A673 (cell line): ENCODE measurements around the gene KIRREL3. TPM values are rescaled to one million over a fixed set of nuclear protein-coding genes. Genes with fewer than 3 reads are reported as not detected.

Experiments
- BruUV-seq: library from RNA; stranded (reverse); fragments of 400-500 nt; replicated peaks from 2 replicates; lab custom pipeline; 2021; lab: Mats Ljungman, UMichigan
- CTCF ChIA-PET: fragments of 300-600 bp; sonication (Branson Sonifier 250); formaldehyde crosslinking; loops from one replicate; lab custom pipeline; 2022; ENCODE audit warnings: antibody characterized with exemption; lab: Charles Lee
- POLR2A ChIA-PET: fragments of 300-600 bp; sonication (Branson Sonifier 250); formaldehyde crosslinking; loops from one replicate; lab custom pipeline; 2022; ENCODE audit warnings: antibody characterized with exemption; ENCODE audit not compliant: low non-redundant PET; lab: Charles Lee
- DNase-seq: peaks from one replicate; pipeline ENCODE4 v3.0.0-alpha.2; 2015; ENCODE audit warnings: low spot score
- H3K27ac ChIP-seq: fragments of 200-600 bp; sonication (generic); 2 replicates; pipeline ENCODE4 v1.5.1; 2016; ENCODE audit warnings: mixed run types, low read depth, mild to moderate bottlenecking, mixed read lengths, antibody characterized with exemption, low read length; ENCODE audit not compliant: poor library complexity, severe bottlenecking
- H3K27me3 ChIP-seq: fragments of 200-600 bp; sonication (generic); replicated peaks from 2 replicates; pipeline ENCODE4 v1.6.1; 2017; ENCODE audit warnings: mixed run types, low read depth, mild to moderate bottlenecking, mixed read lengths, antibody characterized with exemption, low read length; ENCODE audit not compliant: insufficient read depth, poor library complexity
- H3K36me3 ChIP-seq: fragments of 200-600 bp; sonication (generic); 2 replicates; pipeline ENCODE4 v1.6.1; 2016; ENCODE audit warnings: mixed run types, mild to moderate bottlenecking, mixed read lengths, antibody characterized with exemption, low read length; ENCODE audit not compliant: insufficient read depth, poor library complexity, severe bottlenecking
- H3K4me1 ChIP-seq: fragments of 200-600 bp; sonication (generic); 2 replicates; pipeline ENCODE4 v1.6.1; 2017; ENCODE audit warnings: mixed run types, mild to moderate bottlenecking, mixed read lengths, antibody characterized with exemption, low read length; ENCODE audit not compliant: insufficient read depth, poor library complexity, severe bottlenecking
- H3K4me3 ChIP-seq: fragments of 200-600 bp; sonication (generic); 2 replicates; pipeline ENCODE4 v1.5.1; 2016; ENCODE audit warnings: low read depth, mixed run types, mild to moderate bottlenecking, mixed read lengths, low read length; ENCODE audit not compliant: poor library complexity, severe bottlenecking
- H3K9me3 ChIP-seq: fragments of 200-600 bp; sonication (generic); 2 replicates; pipeline ENCODE4 v1.6.1; 2016; ENCODE audit warnings: mixed run types, low read depth, mild to moderate bottlenecking, mixed read lengths, antibody characterized with exemption, low read length; ENCODE audit not compliant: poor library complexity, severe bottlenecking
- EZH2 ChIP-seq: fragments of 200-600 bp; sonication (generic); IDR thresholded peaks from 2 replicates; pipeline ENCODE4 v1.6.1; 2017; ENCODE audit warnings: borderline replicate concordance, low read depth, mild to moderate bottlenecking, mixed read lengths, antibody characterized with exemption, low read length; ENCODE audit not compliant: poor library complexity, severe bottlenecking
- intact Hi-C: fragments of 100-400 bp; cut with micrococcal nuclease; formaldehyde crosslinking; loops from one replicate; pipeline ENCODE4 v1.10.0; 2022; ENCODE audit not compliant: unreplicated experiment
- total RNA-seq: library from RNA; stranded (reverse); gene quantifications from 2 replicates; pipeline ENCODE4 v1.2.3, GENCODE V29; 2021
- TF ChIP-seq, protein P1 (sequence below): fragments of 300-800, 200-600 bp; sonication (generic); conservative IDR thresholded peaks from 2 replicates; pipeline ENCODE4 v1.5.1; 2017; ENCODE audit warnings: low read depth, mild to moderate bottlenecking, antibody characterized with exemption, low read length, moderate library complexity, mixed read lengths

KIRREL3 gene
- total RNA-seq, 1 experiment from 2014 or later = not detected

GRCh38 chr11:126515501-126515900 is 485.1 kb downstream of the KIRREL3 start:
- Histone ChIP-seq H3K4me3 (no peak overlapping the region), H3K4me1 (no peaks in the 10 kb centered on the region), H3K27me3 (no peaks in the 10 kb centered on the region), H3K36me3 (no peaks in the 10 kb centered on the region), H3K9me3 (no peaks in the 10 kb centered on the region), H3K27ac (no peak overlapping the region)
- BruUV-seq = no TSS peak
- intact Hi-C loops = no loop called here
- TF ChIP-seq EZH2 = no peak
- TF ChIP-seq, protein P1, sequence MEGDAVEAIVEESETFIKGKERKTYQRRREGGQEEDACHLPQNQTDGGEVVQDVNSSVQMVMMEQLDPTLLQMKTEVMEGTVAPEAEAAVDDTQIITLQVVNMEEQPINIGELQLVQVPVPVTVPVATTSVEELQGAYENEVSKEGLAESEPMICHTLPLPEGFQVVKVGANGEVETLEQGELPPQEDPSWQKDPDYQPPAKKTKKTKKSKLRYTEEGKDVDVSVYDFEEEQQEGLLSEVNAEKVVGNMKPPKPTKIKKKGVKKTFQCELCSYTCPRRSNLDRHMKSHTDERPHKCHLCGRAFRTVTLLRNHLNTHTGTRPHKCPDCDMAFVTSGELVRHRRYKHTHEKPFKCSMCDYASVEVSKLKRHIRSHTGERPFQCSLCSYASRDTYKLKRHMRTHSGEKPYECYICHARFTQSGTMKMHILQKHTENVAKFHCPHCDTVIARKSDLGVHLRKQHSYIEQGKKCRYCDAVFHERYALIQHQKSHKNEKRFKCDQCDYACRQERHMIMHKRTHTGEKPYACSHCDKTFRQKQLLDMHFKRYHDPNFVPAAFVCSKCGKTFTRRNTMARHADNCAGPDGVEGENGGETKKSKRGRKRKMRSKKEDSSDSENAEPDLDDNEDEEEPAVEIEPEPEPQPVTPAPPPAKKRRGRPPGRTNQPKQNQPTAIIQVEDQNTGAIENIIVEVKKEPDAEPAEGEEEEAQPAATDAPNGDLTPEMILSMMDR = no peak
- POLR2A ChIA-PET = no interaction called here
- CTCF ChIA-PET = no interaction called here
- no peak for DNase-seq

- ChIA-PET POLR2A (no interaction called here), CTCF (no interaction called here)
- DNase-seq = no peak
- no peaks in the 10 kb centered on the region for H3K36me3 ChIP-seq
- intact Hi-C loops = no loop called here
- TF ChIP-seq, protein P1 = no peak
- TF ChIP-seq EZH2 = no peak
- H3K4me3 ChIP-seq = no peak overlapping the region
- H3K9me3 ChIP-seq = no peaks in the 10 kb centered on the region
- BruUV-seq = no TSS peak
- no peaks in the 10 kb centered on the region for H3K4me1 ChIP-seq
- H3K27me3 ChIP-seq = no peaks in the 10 kb centered on the region
- no peak overlapping the region for H3K27ac ChIP-seq
Observed at GRCh38 chr11:126514061-126514693, 486.4 kb downstream of the KIRREL3 start.

DNA sequence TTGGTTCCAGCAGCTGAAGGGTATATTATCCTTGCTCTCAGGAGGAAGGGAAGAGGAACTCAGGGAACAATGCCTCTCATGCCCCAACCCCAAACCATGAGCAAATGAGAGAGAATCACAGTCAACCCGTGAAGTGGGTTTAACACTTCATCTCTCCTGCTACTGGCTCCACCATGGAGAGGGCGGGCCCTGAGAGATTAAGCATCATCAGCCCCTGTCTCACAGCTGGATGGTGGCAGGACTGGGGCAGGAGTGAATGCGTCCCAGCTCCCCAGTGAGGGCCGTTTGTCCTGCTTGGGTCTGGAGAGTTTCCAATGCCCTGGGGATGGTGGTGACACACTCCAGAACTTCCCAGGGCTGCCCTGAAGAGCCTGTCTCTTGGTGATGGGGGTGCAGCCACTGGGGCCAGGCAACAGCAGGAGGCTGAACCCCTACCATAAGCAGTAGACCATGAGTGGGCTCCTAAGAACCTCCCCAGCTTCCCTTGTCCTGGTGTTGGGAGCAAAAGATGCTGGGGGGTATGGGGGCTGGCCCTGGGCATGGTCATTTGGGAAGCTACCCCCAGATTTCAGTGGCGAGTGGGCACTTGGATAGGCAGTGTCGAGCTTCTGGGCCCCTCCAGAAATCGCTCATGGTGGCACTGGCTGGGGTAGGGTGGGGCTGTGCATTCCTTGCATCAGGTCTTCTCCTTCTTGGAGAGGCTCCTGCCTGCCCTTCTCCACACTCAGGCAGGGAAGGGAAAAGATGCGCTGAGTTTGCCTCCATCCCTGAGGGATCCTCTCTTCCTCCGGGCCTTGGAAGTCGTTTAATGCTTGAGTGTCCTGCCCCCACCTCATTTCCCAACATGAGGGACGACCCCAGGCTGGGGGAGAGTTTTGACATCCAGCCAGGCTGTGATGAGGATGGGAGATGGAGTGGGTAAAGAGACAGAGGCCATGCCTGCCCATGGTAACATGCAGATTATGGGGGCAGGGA is 487.5 kb downstream of the KIRREL3 start:
- no peak for DNase-seq
- H3K4me1 ChIP-seq = no peaks in the 10 kb centered on the region
- H3K27ac ChIP-seq = no peak overlapping the region
- BruUV-seq = no TSS peak
- peaks cover 4% of the 10 kb centered on the region for H3K27me3 ChIP-seq
- H3K9me3 ChIP-seq = no peaks in the 10 kb centered on the region
- H3K36me3 ChIP-seq = no peaks in the 10 kb centered on the region
- H3K4me3 ChIP-seq = no peak overlapping the region
- intact Hi-C loops = no loop called here
- CTCF ChIA-PET = no interaction called here
- POLR2A ChIA-PET = no interaction called here
- TF ChIP-seq EZH2 = no peak
- TF ChIP-seq, protein P1 = no peak
